Raji (cell line): ENCODE results near the gene PITX1.

Source experiments
- POLR2A ChIP-seq: IDR thresholded peaks from 2 replicates; pipeline ENCODE4 v1.6.1; 2011; ENCODE audit warnings: low read depth, low read length, control low read depth; ENCODE audit not compliant: insufficient read depth

The PITX1 gene

GRCh38 chr5:135029477-135030122 lies 4.4 kb downstream of the PITX1 start:
- TF ChIP-seq POLR2A, result no peak

GRCh38 chr5:135028791-135029476 lies 5.1 kb downstream of the PITX1 start:
- TF ChIP-seq POLR2A, result no peak

GRCh38 chr5:135027697-135028615 lies 6.1 kb downstream of the PITX1 start:
- no peak for TF ChIP-seq POLR2A

GRCh38 chr5:135027266-135027696 lies 6.7 kb downstream of the PITX1 start:
- TF ChIP-seq POLR2A, result no peak

GRCh38 chr5:135026645-135027265 lies 7.3 kb downstream of the PITX1 start:
- no peak for TF ChIP-seq POLR2A

GRCh38 chr5:135025730-135026644 lies 8.0 kb downstream of the PITX1 start:
- no peak for TF ChIP-seq POLR2A

GRCh38 chr5:135024956-135025729 lies 8.9 kb downstream of the PITX1 start:
- TF ChIP-seq POLR2A, result no peak

- no peak for TF ChIP-seq POLR2A
These were observed 13.7 kb downstream of the PITX1 start for GRCh38 chr5:135020111-135020895.

GRCh38 chr5:135019314-135019713 lies 14.7 kb downstream of the PITX1 start:
- no peak for TF ChIP-seq POLR2A

- no peak for TF ChIP-seq POLR2A
These were observed 15.6 kb downstream of the PITX1 start for GRCh38 chr5:135018457-135018856.

GRCh38 chr5:135016861-135017290 lies 17.2 kb downstream of the PITX1 start:
- TF ChIP-seq POLR2A, result no peak

GRCh38 chr5:135015942-135016341 lies 18.1 kb downstream of the PITX1 start:
- TF ChIP-seq POLR2A, result no peak
